ENCODE data around the gene SOHLH1. TPM values are rescaled to one million over a fixed set of nuclear protein-coding genes. Genes with fewer than 3 reads are reported as not detected.

SOHLH1 gene
- total RNA-seq, 1 donor from 2014 or later = not detected

DNA sequence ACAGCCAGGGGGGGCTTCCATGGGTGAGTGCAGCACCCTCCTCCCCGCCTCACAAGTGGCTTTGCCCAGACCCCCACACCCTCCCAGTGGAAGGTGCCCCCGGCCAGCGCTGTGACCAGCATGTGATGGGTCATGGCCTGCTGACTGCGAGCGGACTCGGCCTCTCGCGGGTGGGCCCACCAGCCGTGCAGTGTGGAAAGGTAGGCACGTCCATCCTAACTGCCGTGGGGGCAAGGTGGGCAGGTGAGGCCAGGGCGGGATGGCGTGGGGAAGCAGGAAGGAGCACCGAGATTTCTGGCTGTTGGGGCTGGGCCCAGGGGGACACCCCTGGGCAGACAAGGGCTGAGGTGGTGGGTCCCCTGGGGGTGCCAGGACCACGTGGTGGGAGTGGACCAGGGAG lies 12.1 kb downstream of the SOHLH1 start:
- H3K27ac Mint-ChIP-seq = no peak overlapping the region

GRCh38 chr9:135684691-135685090 lies 14.6 kb downstream of the SOHLH1 start:
- Mint-ChIP-seq H3K27me3 (peaks cover 3% of the 10 kb centered on the region), H3K4me3 (no peak overlapping the region), H3K36me3 (ENCODE audit: low read depth) (no peaks in the 10 kb centered on the region), H3K27ac (no peak overlapping the region), H3K4me1 (no peaks in the 10 kb centered on the region), H3K9me3 (no peaks in the 10 kb centered on the region)
- ChIA-PET CTCF (no interaction called here), POLR2A (no interaction called here)
- intact Hi-C loops (cut with micrococcal nuclease) = no loop called here
- DNase-seq (no peak), ATAC-seq (ENCODE audit: low read depth) (no peak)
- TF ChIP-seq CTCF (IDR thresholded peaks at IDR 0.05) = no peak

More for the DNA sequence above, 12.1 kb downstream of the SOHLH1 start:
- no peak for TF ChIP-seq CTCF (IDR thresholded peaks at IDR 0.05)
- intact Hi-C loops (cut with micrococcal nuclease) = no loop called here
- ChIA-PET CTCF (no interaction called here), POLR2A (no interaction called here)
- Mint-ChIP-seq H3K4me1 (no peaks in the 10 kb centered on the region), H3K36me3 (ENCODE audit: low read depth) (no peaks in the 10 kb centered on the region), H3K27me3 (peaks cover 2% of the 10 kb centered on the region), H3K9me3 (no peaks in the 10 kb centered on the region), H3K4me3 (no peak overlapping the region)
- ATAC-seq (ENCODE audit: low read depth) (no peak), DNase-seq (no peak)

GRCh38 chr9:135683401-135684034 lies 15.8 kb downstream of the SOHLH1 start:
- no peak overlapping the region for H3K27ac Mint-ChIP-seq
- H3K9me3 Mint-ChIP-seq = no peaks in the 10 kb centered on the region
- ATAC-seq (ENCODE audit: low read depth) (no peak), DNase-seq (no peak)
- no peak overlapping the region for H3K4me3 Mint-ChIP-seq
- no peaks in the 10 kb centered on the region for H3K4me1 Mint-ChIP-seq
- no peak for TF ChIP-seq CTCF (IDR thresholded peaks at IDR 0.05)
- POLR2A ChIA-PET = no interaction called here
- intact Hi-C loops (cut with micrococcal nuclease) = no loop called here
- CTCF ChIA-PET = no interaction called here
- H3K36me3 Mint-ChIP-seq (ENCODE audit: low read depth) = no peaks in the 10 kb centered on the region
- H3K27me3 Mint-ChIP-seq = peaks cover 3% of the 10 kb centered on the region

DNA sequence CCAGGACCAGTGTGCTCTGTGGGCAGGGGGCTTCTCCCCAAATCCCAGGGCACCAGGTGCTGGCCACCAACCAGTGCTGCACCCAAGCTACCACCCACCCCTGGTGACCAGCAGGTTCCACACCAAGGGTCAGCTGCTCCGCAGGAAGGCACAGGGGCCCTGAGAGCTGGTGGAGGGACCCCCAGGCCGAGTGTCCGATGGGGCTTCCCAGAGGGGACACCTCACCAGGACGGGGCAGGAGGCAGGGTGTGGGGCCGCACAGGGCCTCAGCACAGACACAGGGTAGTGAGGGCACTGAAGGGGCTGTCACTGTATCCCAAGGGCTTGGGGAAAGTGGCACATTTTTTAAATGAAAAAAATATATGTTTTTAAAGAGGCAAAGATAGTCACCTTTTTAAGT lies 18.1 kb downstream of the SOHLH1 start:
- POLR2A ChIA-PET = no interaction called here
- H3K9me3 Mint-ChIP-seq = no peaks in the 10 kb centered on the region
- no peak overlapping the region for H3K4me3 Mint-ChIP-seq
- CTCF ChIA-PET = no interaction called here
- intact Hi-C loops (cut with micrococcal nuclease) = no loop called here
- ATAC-seq (ENCODE audit: low read depth) = no peak
- H3K27me3 Mint-ChIP-seq = peaks cover 3% of the 10 kb centered on the region
- no peaks in the 10 kb centered on the region for H3K4me1 Mint-ChIP-seq
- H3K27ac Mint-ChIP-seq = no peak overlapping the region
- no peaks in the 10 kb centered on the region for H3K36me3 Mint-ChIP-seq (ENCODE audit: low read depth)
- no peak for DNase-seq
- TF ChIP-seq CTCF (IDR thresholded peaks at IDR 0.05) = no peak

DNA sequence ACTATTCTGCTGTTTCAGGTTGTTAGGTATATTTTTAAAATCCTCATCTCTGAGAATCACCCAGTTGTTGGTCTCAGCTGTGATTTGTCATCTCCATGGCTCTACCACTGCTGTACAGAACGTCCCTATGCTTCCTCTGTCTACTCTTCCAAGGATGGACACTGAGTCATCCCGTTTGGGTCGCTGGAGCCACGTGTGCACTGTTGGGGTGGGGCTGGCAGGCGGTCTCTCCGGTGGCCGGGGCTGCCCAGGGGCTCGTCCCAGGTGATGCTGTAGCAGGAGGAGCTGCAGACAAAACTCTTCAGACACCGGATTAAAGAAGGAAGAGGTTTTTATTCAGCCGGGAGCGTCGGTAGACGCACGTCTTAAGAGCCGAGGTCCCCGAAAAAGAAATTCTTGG lies 19.2 kb downstream of the SOHLH1 start:
- H3K9me3 Mint-ChIP-seq = no peaks in the 10 kb centered on the region
- DNase-seq = no peak
- H3K27me3 Mint-ChIP-seq = peaks cover 3% of the 10 kb centered on the region
- TF ChIP-seq CTCF (IDR thresholded peaks at IDR 0.05) = no peak
- no peak for ATAC-seq (ENCODE audit: low read depth)
- intact Hi-C loops (cut with micrococcal nuclease) = no loop called here
- POLR2A ChIA-PET = no interaction called here
- no peak overlapping the region for H3K27ac Mint-ChIP-seq
- no peak overlapping the region for H3K4me3 Mint-ChIP-seq
- CTCF ChIA-PET = no interaction called here
- H3K36me3 Mint-ChIP-seq (ENCODE audit: low read depth) = no peaks in the 10 kb centered on the region
- H3K4me1 Mint-ChIP-seq = no peaks in the 10 kb centered on the region
